Sigmoid colon (tissue), 7 donors: ENCODE data around the gene SNCG. TPM values are rescaled to one million over a fixed set of nuclear protein-coding genes. Genes with fewer than 3 reads are reported as not detected.

ENCODE experiments used
- DNase-seq: peaks from one replicate; pipeline ENCODE4 v3.0.0-alpha.2; 2019
- H3K27ac ChIP-seq, 4 donors: fragments of 200-600 bp; sonication (generic); one replicate each; pipeline ENCODE4 v1.5.1; 2016 to 2019; ENCODE audit warnings: mild to moderate bottlenecking in 1 of 4
- H3K27me3 ChIP-seq, 3 donors: fragments of 200-600 bp; sonication (generic); one replicate each; pipeline ENCODE4 v1.5.1; 2019; ENCODE audit warnings: mild to moderate bottlenecking in 1 of 3
- H3K36me3 ChIP-seq, 4 donors: fragments of 200-600 bp; sonication (generic); one replicate each; pipeline ENCODE4 v1.5.1; 2016 to 2019
- H3K4me1 ChIP-seq, 4 donors: fragments of 200-600 bp; sonication (generic); one replicate each; pipeline ENCODE4 v1.5.1; 2017 to 2019
- H3K4me3 ChIP-seq, 4 donors: fragments of 200-600 bp; sonication (generic); one replicate each; pipeline ENCODE4 v1.5.1; 2017 to 2019; ENCODE audit warnings: mild to moderate bottlenecking in 2 of 4, moderate library complexity in 1 of 4
- H3K9me3 ChIP-seq, 4 donors: fragments of 200-600 bp in 3 of 4; sonication (generic) in 3 of 4; one replicate each; pipeline versions ENCODE4 v1.5.1 to v1.6.1; 2013 to 2019
- EP300 ChIP-seq, 4 donors: sonication (generic); formaldehyde crosslinking; IDR thresholded peaks; one replicate each; pipeline ENCODE4 v1.6.1; 2017; ENCODE audit warnings: antibody characterized with exemption in 4 of 4
- POLR2A ChIP-seq, 2 donors: fragments of 450-650 bp; IDR thresholded peaks; one replicate each; pipeline ENCODE4 v1.6.1; 2016; ENCODE audit warnings: antibody characterized with exemption in 2 of 2, mild to moderate bottlenecking in 2 of 2, moderate library complexity in 2 of 2
- POLR2AphosphoS5 ChIP-seq, 4 donors: sonication (generic); formaldehyde crosslinking; IDR thresholded peaks; one replicate each; pipeline ENCODE4 v1.6.1; 2017; ENCODE audit warnings: antibody characterized with exemption in 4 of 4
- WGBS, 2 donors: extraction: QIAGEN DNeasy Blood & Tissue Kit; methylation state at CpG; one replicate each; pipeline ENCODE4 v1.1.7; 2013; 5-methylcytosine and 5-hydroxymethylcytosine counted together
- intact Hi-C: fragments of 100-400 bp; cut with DNase I; formaldehyde crosslinking; loops from one replicate; pipeline ENCODE4 v1.15.1; 2023
- polyA plus RNA-seq, 3 donors: library from polyadenylated mRNA; stranded (reverse); fragments of 200-250 nt; gene quantifications; one replicate each; pipeline ENCODE4 v1.2.3, GENCODE V29; 2013
- total RNA-seq, 4 donors: library from RNA; depleted of rRNA; stranded (reverse); fragments of >200 nt; gene quantifications; one replicate each; pipeline ENCODE4 v1.1.0, GENCODE V29; 2016
- TF ChIP-seq, protein P1 (sequence below), 4 experiments: fragments of 450-650 bp in 3 of 4; fragments of 200-600 bp in 1 of 4; IDR thresholded peaks; one replicate each; pipeline ENCODE4 v1.5.1; 2016 to 2019; ENCODE audit warnings: antibody characterized with exemption in 4 of 4, mild to moderate bottlenecking in 3 of 4, moderate library complexity in 2 of 4
- donor health status: healthy with polysubstance abuse.
- donor health status: Bipolar disorder and iron deficiency.
- donor health status: healthy.

SNCG gene
- total and polyA plus RNA-seq, 7 donors, result 4.6 to 55.0 (median 24.2) TPM

DNA sequence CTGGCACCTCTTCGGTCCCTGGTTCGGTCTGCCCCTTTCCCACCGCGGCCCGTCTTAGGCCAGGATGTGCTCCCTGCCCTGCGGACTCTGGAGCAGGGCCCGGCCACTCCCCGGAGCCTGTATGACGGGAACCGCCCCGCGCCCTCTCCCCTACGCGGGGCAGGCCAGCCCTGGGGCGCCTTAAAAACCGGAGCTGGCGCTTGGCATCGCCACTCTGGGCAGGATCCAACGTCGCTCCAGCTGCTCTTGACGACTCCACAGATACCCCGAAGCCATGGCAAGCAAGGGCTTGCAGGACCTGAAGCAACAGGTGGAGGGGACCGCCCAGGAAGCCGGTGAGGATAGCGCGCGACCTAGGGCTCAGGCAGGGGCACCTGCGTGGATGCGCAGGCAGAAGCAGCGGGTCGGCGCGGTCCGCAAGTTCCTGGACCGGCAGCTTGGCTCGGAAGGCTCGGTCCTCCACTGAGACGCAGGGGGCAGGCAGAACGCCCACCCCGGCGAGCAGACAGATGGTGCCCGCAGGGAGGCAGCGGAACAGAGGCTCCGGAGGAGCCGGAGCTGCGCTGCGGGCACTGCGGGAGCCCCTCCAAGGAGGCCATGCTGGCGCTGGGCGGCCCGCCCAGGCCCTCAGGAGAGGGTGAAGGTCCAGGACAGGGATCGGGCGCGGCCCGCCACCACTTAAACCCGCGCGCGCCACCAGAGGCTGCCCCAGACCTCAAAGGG lies 10.0 kb downstream of the SNCG start, which contains the start of gene ADIRF:
ADIRF (plus strand) TSS at position 212 of the 723 bp plus-strand sequence; CDS start at position 275, 63 bp downstream.
- intact Hi-C loops, result no loop called here
- Histone ChIP-seq H3K27me3 (no peaks in the 10 kb centered on the region), H3K4me1 (peaks cover 0 to 57% (median 53%) of the 10 kb centered on the region in 4 donors), H3K9me3 (no peaks in the 10 kb centered on the region), H3K4me3 (peak within 1 kb of the TSS; percentile 62 to 75 (median 70)), H3K36me3 (no peaks in the 10 kb centered on the region), H3K27ac (peak within 1 kb of the TSS; percentile 94 to 98 (median 96))
- 3 to 13% methylated on average over 59 of the region's 59 CpGs for WGBS, 2 donors
- peak in 1 of 2 donors; percentile 19 for TF ChIP-seq POLR2A (IDR thresholded peaks at IDR 0.05)
- TF ChIP-seq, protein P1, sequence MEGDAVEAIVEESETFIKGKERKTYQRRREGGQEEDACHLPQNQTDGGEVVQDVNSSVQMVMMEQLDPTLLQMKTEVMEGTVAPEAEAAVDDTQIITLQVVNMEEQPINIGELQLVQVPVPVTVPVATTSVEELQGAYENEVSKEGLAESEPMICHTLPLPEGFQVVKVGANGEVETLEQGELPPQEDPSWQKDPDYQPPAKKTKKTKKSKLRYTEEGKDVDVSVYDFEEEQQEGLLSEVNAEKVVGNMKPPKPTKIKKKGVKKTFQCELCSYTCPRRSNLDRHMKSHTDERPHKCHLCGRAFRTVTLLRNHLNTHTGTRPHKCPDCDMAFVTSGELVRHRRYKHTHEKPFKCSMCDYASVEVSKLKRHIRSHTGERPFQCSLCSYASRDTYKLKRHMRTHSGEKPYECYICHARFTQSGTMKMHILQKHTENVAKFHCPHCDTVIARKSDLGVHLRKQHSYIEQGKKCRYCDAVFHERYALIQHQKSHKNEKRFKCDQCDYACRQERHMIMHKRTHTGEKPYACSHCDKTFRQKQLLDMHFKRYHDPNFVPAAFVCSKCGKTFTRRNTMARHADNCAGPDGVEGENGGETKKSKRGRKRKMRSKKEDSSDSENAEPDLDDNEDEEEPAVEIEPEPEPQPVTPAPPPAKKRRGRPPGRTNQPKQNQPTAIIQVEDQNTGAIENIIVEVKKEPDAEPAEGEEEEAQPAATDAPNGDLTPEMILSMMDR (IDR thresholded peaks at IDR 0.05), result no peak
- TF ChIP-seq EP300 (IDR thresholded peaks at IDR 0.05), result no peak
- TF ChIP-seq POLR2AphosphoS5 (IDR thresholded peaks at IDR 0.05), result peak in 3 of 4 donors; percentile 27 to 79 (median 77)
- DNase-seq, result peak; percentile 80

DNA sequence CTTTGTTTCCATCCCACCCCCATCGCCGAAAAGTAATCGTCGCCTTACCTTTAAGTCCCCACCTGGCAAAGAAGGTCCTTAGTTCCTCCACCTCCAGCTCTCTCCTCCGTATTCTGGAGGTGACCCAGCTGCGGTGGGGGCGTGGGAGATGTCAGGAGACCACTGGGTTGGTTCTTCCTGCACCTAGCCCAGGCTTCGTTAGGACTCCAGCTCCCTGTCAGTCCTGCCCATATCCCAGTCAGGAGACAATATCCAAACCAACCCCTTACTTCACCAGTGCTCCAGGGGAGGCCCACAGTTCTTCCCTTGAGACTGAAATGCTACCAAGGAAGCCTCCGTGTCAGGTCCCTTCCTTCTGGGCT lies 10.6 kb downstream of the SNCG start:
- no peak for TF ChIP-seq POLR2A (IDR thresholded peaks at IDR 0.05)
- TF ChIP-seq EP300 (IDR thresholded peaks at IDR 0.05), result no peak
- TF ChIP-seq POLR2AphosphoS5 (IDR thresholded peaks at IDR 0.05), result no peak
- TF ChIP-seq, protein P1 (IDR thresholded peaks at IDR 0.05), result no peak
- Histone ChIP-seq H3K9me3 (no peaks in the 10 kb centered on the region), H3K4me3 (peak overlapping the region; percentile 62 to 75 (median 70)), H3K27ac (peak overlapping the region; percentile 94 to 98 (median 96)), H3K36me3 (no peaks in the 10 kb centered on the region), H3K4me1 (peaks cover 0 to 57% (median 53%) of the 10 kb centered on the region in 4 donors), H3K27me3 (no peaks in the 10 kb centered on the region)
- DNase-seq, result peak; percentile 68
- WGBS, 2 donors, result 19 to 54% methylated on average over 9 of the region's 9 CpGs
- intact Hi-C loops, result no loop called here

DNA sequence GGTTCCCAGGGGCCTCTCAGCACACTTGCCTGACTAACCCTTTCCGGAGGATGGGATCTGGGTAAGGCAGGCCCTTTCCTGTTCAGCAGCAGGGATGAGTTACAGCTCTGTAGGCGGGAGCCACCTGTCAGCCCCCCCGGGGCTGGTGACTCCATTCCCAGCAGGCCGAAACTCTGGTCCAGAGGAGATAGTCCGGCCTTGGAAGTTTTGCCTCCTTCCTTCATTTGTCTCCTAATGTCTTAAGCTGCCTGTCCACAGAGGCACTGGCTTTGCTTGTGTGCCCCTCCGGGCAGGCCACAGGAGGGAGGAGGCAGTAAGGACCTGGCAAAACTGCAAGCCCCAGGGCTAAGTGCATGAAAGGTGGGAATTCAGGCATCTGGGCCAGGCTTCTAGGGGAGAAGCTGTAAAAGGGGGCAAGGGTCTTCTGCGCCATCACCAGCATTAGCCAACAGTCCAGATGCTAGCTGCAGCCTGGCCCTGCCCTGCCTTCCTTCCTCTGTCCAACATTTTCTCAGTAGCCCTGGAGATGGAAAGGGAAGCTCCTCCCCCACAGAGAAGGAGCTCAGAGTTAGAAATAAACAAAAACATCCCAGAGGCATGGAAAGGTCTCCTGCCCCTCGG lies 11.1 kb downstream of the SNCG start:
- WGBS, 2 donors, result 76 to 78% methylated on average over 8 of the region's 8 CpGs

DNA sequence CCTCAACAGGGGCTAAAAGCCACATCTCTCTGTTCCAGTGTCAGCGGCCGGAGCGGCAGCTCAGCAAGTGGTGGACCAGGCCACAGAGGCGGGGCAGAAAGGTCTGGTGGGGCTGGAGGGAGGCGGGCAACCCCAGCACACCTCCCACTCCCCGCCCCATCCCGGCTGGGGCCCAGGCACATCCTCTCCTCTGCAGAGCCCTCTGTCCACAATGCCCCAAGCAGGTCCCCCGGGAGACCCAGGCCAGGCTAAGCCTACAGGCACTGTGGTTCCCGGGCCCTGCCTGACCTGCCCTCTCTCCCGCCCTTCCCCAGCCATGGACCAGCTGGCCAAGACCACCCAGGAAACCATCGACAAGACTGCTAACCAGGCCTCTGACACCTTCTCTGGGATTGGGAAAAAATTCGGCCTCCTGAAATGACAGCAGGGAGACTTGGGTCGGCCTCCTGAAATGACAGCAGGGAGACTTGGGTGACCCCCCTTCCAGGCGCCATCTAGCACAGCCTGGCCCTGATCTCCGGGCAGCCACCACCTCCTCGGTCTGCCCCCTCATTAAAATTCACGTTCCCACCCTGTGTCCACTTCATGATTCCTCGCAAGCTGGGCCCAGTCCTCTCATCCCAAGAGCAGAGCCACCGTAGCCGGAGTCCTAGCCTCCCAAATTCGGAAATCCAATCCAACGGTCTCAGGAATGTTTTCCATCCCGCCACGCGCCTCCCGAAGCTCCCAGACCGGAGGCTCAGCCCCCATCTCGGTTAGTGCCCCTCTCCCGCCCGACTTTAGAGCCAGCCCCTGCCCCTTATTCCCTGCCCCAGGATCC lies 12.0 kb downstream of the SNCG start:
- 46 to 51% methylated on average over 30 of the region's 30 CpGs for WGBS, 2 donors
- H3K27me3 ChIP-seq, result no peaks in the 10 kb centered on the region
- DNase-seq, result peak; percentile 95
- H3K4me3 ChIP-seq, result peak overlapping the region; percentile 62 to 75 (median 70)
- H3K4me1 ChIP-seq, result peaks cover 0 to 57% (median 53%) of the 10 kb centered on the region in 4 donors
- intact Hi-C loops, result loop anchor here (10.0 kb wide), 1 partner anchor 566 kb away; no protein-coding TSS in a partner anchor
- no peaks in the 10 kb centered on the region for H3K9me3 ChIP-seq
- no peaks in the 10 kb centered on the region for H3K36me3 ChIP-seq
- H3K27ac ChIP-seq, result peak overlapping the region; percentile 94 to 98 (median 96)
- TF ChIP-seq POLR2AphosphoS5 (IDR thresholded peaks at IDR 0.05) (peak; percentile 76 to 82 (median 76)), EP300 (IDR thresholded peaks at IDR 0.05) (peak in 1 of 4 donors; percentile 7), POLR2A (IDR thresholded peaks at IDR 0.05) (peak; percentile 20 to 34)
- TF ChIP-seq, protein P1 (IDR thresholded peaks at IDR 0.05), result no peak

More for the DNA sequence above, 11.1 kb downstream of the SNCG start:
- no peaks in the 10 kb centered on the region for H3K9me3 ChIP-seq
- H3K4me1 ChIP-seq, result peaks cover 0 to 57% (median 53%) of the 10 kb centered on the region in 4 donors
- DNase-seq, result peak; percentile 73
- intact Hi-C loops, result loop anchor here (10.0 kb wide), 1 partner anchor 565 kb away; no protein-coding TSS in a partner anchor
- no peak for TF ChIP-seq POLR2A (IDR thresholded peaks at IDR 0.05)
- TF ChIP-seq EP300 (IDR thresholded peaks at IDR 0.05), result no peak
- TF ChIP-seq, protein P1 (IDR thresholded peaks at IDR 0.05), result no peak
- no peak for TF ChIP-seq POLR2AphosphoS5 (IDR thresholded peaks at IDR 0.05)
- H3K27me3 ChIP-seq, result no peaks in the 10 kb centered on the region
- peak overlapping the region; percentile 62 to 75 (median 70) for H3K4me3 ChIP-seq
- peak overlapping the region; percentile 94 to 98 (median 96) for H3K27ac ChIP-seq
- no peaks in the 10 kb centered on the region for H3K36me3 ChIP-seq
